GM12864 (cell line): Measurements from ENCODE around the gene URM1.

ENCODE experiments used
- DNase-seq: peaks from one replicate; pipeline ENCODE4 v3.0.0-alpha.2; 2011; ENCODE audit warnings: low read depth
- H3K4me3 ChIP-seq: 2 replicates; pipeline ENCODE4 v1.5.1; 2011; ENCODE audit warnings: mild to moderate bottlenecking, low read depth, low read length, control low read depth
- CTCF ChIP-seq: IDR thresholded peaks from 2 replicates; pipeline ENCODE4 v1.5.1; 2011; ENCODE audit warnings: low read depth, mild to moderate bottlenecking, moderate library complexity, low read length, control low read depth, inconsistent platforms; ENCODE audit errors: missing control alignments

Gene URM1

GRCh38 chr9:128396970-128397613, 25.9 kb downstream of the URM1 start:
- no peak overlapping the region for H3K4me3 ChIP-seq
- DNase-seq: no peak
- TF ChIP-seq CTCF: no peak

GRCh38 chr9:128397831-128398230, 26.7 kb downstream of the URM1 start:
- DNase-seq: no peak
- H3K4me3 ChIP-seq: no peak overlapping the region
- TF ChIP-seq CTCF: no peak

GRCh38 chr9:128399861-128400260, 28.7 kb downstream of the URM1 start:
- no peak for DNase-seq
- no peak for TF ChIP-seq CTCF
- H3K4me3 ChIP-seq: no peak overlapping the region

- H3K4me3 ChIP-seq: no peak overlapping the region
- TF ChIP-seq CTCF: no peak
Observed at GRCh38 chr9:128404560-128404959, 33.4 kb downstream of the URM1 start.

GRCh38 chr9:128405077-128405779, 34.1 kb downstream of the URM1 start:
- no peak for TF ChIP-seq CTCF
- H3K4me3 ChIP-seq: no peak overlapping the region

More at GRCh38 chr9:128404560-128404959, 33.4 kb downstream of the URM1 start:
- no peak for DNase-seq

GRCh38 chr9:128405780-128406171, 34.6 kb downstream of the URM1 start:
- no peak for TF ChIP-seq CTCF
- DNase-seq: no peak
- H3K4me3 ChIP-seq: no peak overlapping the region

More at GRCh38 chr9:128405077-128405779, 34.1 kb downstream of the URM1 start:
- DNase-seq: no peak
